Stimulated activated CD8-positive, alpha-beta memory T cell treated with anti-CD3 and anti-CD28 coated beads, Interleukin-4, amount 100 ng/mL, for 4 hours (primary cell): ENCODE results near the gene NFATC2.

Source experiments
- DNase-seq, 2 donors: peaks; one replicate each; pipeline ENCODE4 v3.0.0-alpha.2; 2020; ENCODE audit warnings: low read depth in 2 of 2, low spot score in 1 of 2

NFATC2 gene

DNA sequence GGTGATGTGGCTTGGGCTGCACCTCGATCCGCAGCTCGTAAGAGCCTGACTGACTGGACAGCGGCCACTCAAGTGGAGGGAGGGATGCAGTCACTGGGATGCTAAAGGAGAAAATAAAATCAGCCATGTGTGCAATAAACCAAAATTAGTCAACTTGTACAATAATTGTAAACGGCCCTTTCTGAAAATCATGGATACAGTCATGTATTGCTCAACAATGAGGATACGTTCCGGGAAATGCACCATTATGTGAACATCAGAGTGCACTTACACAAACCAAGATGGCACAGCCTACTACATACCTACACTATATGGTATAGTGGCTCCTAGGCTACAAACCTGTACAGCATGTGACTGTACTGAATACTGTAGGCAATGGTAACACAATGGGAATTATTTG lies 25.7 kb downstream of the NFATC2 start:
- no peak for DNase-seq

DNA sequence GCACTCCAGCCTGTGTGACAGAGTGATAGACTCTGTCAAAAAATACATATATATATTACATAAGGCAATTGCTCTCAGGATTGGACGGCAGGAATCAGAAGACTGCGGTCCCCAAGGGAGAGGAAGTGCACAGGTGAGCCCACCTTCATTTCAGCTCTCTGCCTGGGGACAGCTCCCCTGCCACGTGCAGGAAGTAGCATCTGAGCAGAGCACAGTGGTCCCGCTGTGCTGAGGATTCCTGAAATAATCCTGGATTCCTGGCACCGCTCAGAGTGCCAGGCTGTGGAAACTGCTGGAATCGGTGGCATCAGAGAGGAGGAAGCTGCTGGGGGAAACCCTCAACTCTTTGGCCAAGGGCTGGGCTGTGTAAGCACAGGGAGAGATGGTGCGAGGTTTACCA lies 27.7 kb downstream of the NFATC2 start:
- DNase-seq, result no peak

DNA sequence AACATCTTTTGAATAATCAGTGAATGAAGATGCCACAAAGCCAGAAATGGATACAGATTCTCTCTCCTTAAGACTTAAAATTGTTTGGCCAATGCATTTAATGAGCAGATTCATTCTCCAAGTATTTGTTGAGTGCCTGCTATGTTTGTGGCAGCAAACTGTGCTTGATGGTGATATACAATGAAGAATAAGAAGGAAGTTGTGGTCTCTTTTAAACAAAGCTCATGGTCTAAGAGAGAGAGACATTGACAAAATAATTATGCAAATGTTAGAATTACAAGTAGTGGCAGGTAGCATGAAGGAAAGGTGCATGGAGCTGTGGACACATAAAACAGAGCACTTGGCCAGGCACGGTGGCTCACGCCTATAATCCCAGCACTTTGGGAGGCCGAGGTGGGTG lies 28.3 kb downstream of the NFATC2 start:
- DNase-seq, result no peak

DNA sequence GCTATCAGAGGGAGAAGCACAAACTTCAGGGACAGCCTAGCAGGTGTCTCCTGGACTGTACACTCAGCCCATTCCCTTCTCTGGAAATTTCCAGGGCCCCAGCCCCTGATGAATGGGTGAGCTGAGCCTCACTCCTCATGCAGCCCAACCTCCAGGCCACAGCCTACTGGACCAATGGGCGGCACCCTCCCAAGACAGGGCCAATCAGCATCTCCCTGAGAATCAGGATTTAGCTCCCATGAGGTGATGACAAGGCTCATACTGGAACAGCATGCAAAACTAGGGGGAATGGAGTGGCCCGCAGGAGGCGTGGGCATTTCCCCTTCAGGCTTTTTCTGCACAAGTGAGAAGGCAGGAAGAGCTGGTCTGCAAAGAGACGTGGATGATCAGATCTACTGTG lies 29.0 kb downstream of the NFATC2 start:
- no peak for DNase-seq

DNA sequence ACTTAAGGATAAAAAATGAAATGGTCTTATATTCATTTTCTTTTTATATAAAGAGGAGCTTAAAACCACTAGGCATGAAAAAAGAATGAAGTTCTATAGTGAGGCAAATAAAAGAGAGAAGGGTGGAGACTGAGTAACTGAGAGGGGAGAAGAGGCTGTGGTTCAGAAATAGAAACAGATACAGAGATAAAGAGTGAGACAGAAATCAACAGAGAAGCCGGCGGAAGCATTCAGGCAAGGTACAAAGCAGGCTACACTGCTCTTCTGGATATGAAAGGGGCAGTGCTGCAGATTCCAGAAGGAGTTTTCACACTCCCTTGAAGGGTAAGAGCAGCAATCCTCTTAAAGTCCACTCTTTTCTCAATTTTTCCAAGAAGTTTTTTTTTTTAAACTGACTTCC lies 29.9 kb downstream of the NFATC2 start:
- no peak for DNase-seq

DNA sequence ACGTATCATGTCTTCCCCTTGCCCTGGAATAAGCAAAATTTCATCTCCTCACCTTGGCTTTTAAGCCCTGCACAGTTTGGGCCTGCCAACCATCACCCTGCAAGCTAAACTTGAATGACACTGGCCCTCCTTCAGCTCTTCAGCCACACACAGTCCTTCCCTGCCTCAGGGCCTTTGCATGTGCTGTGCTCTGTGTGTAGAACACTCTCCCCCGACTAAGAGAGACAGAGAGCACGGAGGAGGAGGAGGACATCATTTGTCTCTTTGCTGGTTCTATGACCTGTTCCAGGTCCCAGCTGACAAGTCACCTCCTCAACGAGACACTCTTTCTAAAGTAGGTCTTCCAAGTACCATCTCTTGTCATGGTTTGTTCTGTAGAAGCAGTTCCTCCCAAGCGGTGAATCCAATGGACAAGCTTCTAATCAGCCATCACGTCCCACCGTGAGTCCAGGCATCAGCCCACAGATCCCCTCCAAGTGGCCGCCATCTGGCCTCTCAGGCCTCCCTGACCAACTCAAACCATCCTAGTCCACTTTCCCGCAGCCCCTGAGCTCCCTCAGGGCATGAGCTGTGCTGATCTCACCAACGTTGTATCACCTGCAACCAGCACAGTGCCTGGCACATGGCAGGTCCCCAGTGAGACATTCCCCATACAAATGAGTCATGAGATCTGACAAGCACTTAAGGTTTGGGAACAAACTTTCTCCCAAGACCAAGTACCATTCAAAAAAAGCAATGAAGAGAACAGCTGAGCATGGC lies 30.5 kb downstream of the NFATC2 start:
- no peak for DNase-seq

DNA sequence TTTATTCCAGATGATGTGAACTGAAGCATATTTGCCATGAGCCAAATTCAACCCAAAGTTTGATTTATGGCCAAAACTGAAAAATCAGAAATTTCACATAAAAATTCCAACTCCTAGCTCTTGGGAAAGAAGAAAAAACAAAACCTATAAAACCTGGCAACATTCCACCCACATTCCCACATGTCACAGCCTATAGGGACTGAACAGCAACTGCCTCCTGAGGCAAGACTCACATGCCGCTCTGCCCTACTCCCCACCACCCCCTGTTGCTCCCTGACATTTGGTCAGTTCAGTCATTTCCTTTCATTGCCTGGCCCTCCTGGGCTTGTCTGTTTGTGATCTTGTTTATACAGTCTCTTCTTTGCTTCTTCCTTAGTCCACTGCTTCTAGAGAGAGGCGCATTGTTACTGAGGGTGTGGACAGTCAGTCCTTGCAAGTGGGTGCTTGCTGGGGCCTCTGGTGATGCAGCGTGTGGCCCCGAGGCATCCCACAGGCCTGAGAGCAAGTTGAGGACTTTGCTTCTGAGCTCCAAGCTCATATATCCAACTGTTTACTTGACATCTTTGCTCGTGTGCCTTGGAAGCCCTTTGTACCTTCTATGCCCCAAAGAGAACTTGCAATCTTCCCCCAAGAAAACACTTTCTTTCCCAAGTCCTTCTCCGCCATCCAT lies 31.4 kb downstream of the NFATC2 start:
- DNase-seq, result no peak

DNA sequence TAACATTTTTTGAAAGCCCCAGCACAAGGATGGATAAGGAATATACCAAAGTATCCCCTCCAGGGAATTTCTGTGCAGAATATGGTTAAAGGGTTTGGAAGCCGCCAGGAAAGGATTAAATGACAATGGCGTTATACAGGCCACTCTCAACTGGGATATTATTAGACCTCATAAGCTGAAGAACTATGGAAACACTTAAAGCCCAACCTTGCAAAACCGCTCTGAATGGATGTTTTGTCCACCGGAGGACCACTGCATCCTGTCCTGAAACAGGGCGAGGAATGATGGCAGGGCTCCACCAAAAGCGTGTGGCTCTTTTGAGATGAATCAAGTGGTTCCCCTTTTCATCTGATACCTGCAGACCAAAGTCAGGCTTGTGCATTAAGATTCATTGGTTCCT lies 32.4 kb downstream of the NFATC2 start:
- DNase-seq, result no peak

DNA sequence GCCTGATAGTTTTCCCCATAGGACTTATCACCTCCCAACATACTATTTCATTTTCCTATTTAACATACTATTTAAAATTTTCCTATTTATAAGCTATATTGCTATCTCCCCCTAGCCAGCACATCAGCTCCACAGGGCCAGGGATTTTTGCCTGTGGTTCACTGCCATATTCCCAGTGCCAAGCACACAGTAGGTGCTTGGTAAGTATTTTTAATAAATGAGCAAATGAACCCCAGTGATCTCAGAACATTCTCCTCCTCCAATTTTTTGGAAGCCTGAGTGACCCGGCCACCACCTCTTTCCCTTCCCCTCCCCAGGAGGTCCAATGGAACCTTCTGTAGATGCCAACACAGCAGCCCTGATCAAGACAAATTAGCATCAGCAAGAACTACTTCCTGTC lies 33.3 kb downstream of the NFATC2 start:
- DNase-seq, result no peak

DNA sequence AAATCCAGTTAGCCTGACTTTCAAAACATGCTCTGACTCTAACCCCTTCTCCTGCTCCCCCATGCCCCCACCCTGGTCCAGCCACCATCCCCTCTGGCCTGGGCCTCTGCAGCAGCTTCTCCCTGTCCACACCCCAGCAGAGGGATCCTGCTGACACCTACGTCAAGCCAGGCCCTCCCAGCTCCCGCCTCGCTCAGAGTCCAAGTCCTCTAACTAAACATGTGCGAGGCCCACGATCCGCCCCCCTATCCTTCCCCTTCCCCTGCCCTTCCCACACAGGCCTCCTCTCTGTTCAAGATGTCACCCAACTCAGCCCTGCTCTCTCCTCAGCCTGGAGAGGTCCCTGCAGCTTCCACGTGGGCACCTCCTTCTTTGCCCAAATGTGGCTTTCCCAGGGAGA lies 33.7 kb downstream of the NFATC2 start:
- DNase-seq, result no peak

DNA sequence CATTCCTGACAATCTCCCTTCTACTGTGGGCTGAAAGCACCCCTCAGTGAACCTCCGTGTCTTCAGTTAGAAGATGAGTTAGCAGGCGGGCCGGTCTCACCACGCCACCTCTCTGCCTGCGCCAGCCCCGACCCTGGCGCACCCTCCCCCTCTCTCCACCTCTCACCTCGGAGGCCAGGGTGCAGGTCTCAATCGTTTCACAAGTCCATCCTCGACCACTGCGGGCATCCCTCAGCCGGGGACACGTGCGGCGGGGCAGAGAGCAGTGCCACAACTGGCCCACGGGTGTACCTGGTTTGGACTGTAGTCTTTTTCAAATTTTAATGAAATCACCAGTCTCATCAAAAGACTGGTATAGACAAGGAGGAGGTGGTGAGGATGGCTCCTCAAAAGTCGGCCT lies 34.4 kb downstream of the NFATC2 start:
- no peak for DNase-seq

DNA sequence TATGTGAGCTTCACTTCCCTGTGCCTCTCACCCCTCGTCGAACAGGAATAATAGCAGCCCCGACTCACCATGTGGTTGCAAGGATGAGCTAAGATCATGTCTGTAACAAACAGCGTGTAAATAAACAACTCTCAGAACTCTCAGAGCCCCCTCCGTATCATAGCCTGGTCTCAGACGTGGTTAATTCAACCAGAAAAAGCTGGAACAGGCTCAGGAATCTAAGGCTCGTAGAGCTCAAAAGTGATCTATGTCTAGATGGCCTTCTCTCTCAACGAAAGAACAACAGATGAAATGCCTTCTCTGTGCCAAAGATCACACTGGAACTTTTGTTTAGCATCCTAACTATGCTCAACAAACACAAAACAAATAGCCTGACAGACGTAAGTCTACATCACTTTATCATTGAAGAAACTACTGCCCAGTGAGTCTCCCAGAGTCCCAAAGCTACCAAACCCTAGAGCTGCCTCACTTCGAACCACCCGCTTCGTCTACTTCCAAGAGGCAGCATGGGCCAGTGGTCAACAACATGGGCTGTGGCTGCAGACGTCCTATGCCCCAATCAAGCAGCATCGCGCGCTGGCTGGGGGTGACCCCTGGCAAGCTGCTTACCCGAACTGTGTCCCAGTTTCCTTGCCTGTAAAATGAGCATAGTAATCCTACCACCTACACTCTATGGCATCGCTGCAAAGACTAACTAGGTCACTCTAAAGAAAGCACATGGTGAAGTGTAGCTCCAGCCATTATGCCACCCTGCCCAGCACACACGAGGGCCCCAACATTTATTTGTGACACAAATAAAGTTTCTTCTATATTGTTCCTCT lies 35.1 kb downstream of the NFATC2 start:
- DNase-seq, result no peak

DNA sequence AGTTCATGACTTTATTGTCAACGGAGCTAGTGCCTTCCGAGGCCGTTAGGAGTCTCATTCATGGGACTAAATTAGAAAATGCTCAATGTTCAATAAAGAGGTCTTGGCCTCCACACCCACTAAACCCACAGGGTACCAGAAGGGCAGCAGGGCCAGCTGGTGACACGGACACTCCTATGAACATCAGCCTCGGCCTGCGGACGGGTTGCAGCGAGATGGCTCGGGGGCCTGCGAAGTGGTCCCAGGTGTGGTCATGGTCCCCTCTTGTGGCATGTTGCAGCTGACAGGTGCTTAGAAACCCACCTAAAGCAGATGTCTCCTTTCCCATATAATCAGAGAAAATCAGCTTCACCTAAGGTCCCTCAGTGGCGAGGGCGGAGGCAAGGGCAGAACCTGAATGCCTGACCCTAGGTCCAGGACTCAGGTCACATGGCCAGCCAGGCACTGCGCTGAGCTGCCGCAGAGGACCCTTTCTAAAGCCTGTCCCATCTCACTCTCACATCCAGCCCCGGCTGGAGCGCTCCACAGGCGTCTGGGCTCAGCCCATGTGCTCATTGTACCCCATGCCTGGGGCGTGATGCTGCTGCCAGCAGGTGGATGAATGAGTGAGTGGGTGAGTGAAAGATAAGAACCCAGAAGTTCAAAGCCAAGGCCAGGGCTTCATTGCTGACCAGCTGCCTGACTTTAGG lies 35.8 kb downstream of the NFATC2 start:
- no peak for DNase-seq

DNA sequence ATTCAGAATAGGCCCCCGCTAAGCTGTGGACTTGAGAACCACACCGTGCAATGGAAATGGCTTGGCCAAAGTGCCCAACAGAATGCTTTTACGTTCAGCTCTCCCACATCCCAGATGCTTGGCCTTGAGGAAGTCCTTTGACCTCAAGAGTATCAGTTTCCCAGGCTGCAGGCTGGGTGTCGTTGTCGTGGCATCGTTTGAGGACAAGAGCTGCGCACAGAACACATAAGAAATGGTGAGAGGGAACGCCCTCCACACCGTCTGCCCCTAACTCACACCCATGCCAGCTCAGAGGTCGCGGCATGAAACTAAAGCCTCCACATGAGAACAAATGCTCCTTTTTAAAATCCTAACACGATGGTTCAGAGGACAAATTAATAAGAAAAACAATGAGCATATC lies 37.0 kb downstream of the NFATC2 start:
- DNase-seq, result no peak

DNA sequence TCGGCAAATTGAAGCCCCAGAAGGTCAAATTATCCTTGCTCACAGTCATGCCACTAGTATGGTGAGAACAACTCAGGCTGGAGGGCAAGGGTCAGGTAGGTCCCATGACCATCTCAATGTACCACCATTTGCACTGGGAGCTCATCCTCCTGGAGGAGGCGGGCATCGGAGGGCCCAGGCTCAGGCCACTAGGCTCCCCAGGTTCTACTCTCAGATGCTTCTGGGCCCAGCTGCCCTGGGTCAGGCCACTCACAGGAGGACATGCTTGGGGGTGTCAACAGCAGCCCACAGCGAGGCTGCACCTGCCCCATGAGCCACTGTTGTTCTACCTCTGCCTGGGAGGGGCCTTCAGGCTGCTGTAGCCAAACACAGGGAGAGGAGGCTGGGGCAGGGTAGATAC lies 39.1 kb downstream of the NFATC2 start:
- DNase-seq, result no peak

DNA sequence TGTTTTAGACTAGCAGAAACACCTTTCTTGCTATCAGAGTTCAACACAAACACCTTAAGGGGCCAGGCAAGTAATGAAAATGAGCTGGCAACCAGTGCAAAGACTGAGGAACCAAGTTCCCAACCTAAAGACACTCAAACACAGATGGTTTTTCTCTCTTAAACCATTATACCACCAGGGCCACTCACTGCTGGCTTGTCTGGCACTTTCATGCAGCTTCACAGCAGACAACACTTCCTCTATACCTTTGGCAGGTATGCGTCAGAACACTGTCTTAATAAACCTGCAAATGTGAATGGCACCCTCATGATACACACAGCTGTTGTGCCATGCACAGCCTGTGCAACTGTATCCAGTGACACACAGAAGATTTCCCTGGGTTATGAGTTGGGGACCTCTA lies 41.6 kb downstream of the NFATC2 start:
- no peak for DNase-seq

DNA sequence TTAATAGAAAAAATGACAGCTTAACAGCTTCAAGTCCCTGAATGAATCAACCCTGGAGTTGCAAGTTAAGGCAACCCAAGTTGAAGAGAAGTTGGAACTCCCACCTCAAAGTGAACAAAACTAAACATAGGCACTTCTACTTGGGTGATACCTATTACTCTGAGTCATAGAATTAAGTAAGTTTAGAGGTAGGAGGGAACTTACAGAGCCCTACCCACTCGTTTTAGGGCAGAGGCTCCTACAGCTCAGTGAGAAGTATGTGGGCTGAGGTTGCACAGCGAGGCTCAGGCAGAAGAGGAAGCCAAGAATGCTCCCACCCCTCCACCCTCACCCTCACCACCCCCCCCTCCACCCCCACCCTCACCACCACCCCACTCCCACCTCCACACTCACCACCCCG lies 42.2 kb downstream of the NFATC2 start:
- peak in 1 of 2 donors; percentile 51 for DNase-seq

DNA sequence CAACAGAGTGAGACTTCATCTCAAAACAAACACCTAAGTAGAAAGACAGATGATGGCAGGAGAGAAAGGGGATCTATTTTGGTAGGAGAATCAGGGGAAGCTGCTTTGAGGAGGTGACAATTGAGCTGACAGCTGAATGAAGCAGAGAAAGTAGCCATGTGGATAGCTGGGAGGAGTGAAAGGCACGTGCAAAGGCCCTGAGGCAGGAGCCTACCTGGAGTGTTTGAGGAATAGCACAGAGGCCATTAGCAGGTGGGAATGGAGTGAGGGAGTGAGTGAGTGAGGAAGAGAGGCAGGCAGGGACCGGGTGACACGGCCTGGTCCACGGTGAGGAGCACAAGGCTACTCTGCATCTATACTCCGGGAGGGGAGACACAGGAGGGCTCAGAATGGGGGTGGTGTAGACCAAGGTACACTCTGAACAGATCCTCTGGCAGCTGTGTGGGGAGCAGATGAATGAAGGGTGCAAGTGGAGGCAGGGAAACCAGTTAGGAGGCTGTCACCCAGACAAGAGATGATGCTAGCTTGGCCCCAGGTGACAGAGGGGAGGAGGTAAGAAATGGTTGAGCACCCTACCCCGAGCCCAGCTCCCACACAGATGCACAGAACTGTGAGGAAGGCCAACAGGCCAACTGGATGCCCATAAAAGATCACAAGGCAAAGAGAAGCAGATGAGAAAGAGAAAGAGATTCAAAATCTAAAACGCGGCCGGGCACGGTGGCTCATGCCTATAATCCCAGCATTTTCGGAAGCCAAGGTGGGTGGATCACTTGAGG lies 43.6 kb downstream of the NFATC2 start:
- DNase-seq, result no peak

DNA sequence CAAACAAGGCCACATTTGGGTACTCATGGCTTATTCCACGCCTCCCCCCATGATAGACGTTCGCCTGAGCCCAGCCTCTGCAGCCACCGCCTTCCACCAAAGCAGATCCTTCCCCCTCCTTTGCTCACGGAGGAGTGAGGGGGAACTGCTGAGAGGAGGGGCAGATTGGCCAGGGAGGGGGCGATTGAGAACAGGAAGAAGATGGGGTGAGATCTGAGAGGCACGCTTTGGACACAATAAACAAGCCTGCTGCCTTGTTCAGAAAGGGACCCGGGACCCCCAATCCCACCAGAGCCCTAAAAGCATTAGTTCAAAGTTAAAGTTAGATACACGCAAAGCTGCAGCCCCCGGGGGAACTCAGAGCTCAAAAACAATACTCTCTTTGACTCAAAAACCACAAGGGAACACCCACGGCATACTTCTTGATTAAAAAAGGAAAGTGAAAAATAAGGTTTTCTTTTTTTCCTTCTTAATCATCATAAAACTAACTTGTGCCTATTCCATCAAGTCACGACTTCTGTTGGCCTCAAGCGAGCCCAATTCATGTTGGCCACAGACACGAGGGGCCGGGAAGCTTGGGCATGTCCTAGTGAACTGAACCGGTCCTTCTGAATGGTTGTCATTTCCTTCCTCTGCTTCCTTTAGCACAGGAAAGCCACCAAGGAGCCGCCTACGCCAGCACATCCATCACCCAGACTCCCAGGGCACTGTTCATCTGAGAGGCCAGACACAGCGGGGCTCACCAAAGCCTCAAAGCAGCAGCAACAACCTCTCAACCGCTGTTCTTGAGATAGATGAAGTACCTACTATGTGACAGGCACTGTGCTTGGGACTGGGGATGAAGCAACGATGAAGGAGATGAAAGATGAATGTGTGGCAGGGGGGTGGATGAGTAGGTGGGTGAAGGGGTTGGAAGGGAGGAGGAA lies 44.7 kb downstream of the NFATC2 start:
- no peak for DNase-seq

DNA sequence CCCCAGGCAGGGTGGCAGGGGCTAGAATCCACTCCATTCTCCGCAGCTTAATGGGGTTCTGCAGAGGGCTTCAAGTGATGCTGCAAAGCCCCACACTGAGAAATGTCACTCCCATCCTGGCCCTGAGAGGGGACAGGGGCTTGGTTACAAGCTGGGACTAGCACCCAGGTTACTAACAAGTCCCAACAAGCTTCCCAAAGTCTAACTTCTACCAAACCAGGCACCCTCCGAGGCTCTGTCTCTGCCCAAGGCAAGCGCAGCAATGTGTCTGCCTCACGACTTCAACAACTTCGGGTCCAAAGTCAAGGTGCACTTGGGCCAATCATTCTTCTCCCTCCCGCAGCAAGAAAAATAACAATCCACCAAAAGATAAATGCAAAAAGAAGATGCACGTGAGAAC lies 45.6 kb downstream of the NFATC2 start:
- DNase-seq, result no peak
